NCI-H2107 treated with DMSO at 0.1 percent for 48 hours (cell line): ENCODE data around the gene SULF2.
"Not testable (repeated sequence)": the region's sequence is repeated elsewhere in the genome, so short reads cannot be mapped to it uniquely, and the experiment has no call there.

Source experiments
- DNase-seq: peaks from one replicate; lab custom pipeline; 2025; ENCODE audit not compliant: unreplicated experiment; lab: John Stamatoyannopoulos, UW

SULF2 gene

GRCh38 chr20:47805951-47806350 is 20.7 kb upstream of the SULF2 start:
- DNase-seq: no peak

- not testable (repeated sequence) for DNase-seq
These were observed 19.7 kb upstream of the SULF2 start for GRCh38 chr20:47804972-47805371.

GRCh38 chr20:47804224-47804825 is 19.0 kb upstream of the SULF2 start:
- not testable (repeated sequence) for DNase-seq

- DNase-seq: no peak
These were observed 17.7 kb upstream of the SULF2 start for GRCh38 chr20:47802975-47803374.

- no peak for DNase-seq
These were observed 17.1 kb upstream of the SULF2 start for GRCh38 chr20:47802226-47802920.

- no peak for DNase-seq
These were observed 16.5 kb upstream of the SULF2 start for GRCh38 chr20:47801759-47802158.

DNA sequence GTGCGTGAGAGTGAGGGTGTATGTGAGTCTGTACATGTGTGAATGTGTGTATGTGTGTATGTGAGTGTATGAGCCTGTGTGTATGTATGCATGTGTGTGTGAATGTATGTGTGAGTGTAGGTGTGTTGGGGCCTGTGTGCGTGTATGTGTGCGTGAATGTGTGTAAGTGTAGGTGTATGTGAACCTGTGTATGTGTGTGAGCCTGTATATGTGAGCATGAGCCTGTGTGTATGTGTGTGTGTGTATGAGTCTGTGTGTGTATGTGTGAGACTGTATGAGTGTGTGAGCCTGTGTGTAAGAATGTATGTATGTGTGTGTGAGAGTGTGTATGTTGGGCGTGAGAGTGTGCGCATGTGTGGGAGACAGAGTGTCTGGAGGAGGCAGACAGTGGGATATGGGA is 15.8 kb upstream of the SULF2 start:
- no peak for DNase-seq

DNA sequence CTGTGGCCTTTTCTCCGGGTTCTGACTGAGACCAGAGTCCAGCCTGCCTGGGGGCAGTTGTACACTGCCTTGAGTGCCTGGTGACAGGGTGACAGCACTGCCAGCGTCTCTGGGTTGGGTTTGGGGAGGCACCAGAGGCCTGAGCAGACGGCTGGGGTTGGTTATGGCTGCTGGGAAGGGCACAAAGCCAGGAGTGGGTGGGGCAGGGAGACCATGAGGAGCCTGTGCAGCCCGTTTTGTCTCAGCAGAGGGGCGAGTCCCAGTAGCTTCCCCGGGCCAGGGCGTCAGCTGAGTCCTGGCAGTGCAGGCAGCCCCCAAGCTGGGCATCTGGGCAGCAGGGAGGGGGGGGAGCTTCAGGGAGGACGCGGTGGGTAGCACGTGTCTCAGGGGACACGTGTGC is 15.3 kb upstream of the SULF2 start:
- no peak for DNase-seq

GRCh38 chr20:47799116-47799715 is 13.9 kb upstream of the SULF2 start:
- no peak for DNase-seq

DNA sequence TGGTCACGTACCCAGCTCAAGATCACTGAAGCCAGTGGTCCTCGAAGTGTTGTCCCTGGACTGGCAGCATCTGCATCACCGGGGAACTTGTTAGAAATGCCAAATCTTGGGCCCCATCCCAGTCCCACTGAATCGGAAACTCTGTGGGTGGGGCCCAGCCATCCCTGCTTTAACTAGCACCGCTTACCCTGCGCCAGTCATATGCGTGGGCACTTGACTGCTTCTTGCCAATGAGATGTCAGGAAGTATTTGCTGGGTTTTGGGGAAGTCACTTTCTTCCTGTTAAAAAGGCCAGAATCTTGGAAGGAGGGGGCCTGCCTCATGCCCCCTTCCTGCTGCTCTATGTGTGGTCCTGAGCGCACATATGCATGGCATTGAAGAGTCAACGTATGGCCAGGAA is 11.7 kb upstream of the SULF2 start:
- DNase-seq: no peak

DNA sequence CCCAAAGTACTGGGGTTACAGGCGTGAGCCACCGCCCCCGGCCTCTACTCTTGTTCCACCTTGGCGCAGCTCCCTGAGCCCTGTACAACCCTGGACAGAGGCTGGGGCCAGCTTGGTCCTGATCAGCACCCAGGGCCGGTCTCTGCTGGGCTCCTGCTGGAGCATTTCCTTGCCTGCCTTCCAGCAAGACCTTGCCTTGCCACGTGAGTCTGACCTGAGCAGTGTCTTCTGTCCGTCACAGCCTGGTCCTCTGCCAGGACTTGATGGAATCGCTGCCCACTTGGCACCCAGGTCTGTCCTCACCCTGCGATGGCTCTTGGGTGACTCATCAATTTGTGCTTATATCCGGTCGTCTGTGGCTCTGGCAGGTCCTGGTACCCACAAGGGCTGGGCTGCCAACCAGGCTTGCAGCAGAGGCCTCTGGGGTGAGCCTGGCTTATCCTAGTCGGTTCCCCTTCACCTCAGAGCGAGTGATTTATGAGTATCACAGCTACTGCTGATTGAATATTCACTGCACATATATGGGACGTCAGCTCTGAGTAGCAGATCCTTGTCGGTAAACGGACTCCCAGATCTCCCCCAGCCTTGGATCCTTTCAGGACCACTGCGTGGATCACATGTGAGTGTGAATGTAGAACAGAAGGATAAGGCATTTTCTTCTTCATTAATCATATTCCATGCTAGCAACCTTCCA is 10.1 kb upstream of the SULF2 start:
- DNase-seq: no peak

- DNase-seq: not testable (repeated sequence)
These were observed 9.0 kb upstream of the SULF2 start for GRCh38 chr20:47794264-47794663.

- DNase-seq: peak; percentile 12
These were observed 6.8 kb upstream of the SULF2 start for GRCh38 chr20:47792021-47792618.

- DNase-seq: no peak
These were observed 5.9 kb upstream of the SULF2 start for GRCh38 chr20:47791084-47791599.

- DNase-seq: no peak
These were observed 5.3 kb upstream of the SULF2 start for GRCh38 chr20:47790580-47790965.

DNA sequence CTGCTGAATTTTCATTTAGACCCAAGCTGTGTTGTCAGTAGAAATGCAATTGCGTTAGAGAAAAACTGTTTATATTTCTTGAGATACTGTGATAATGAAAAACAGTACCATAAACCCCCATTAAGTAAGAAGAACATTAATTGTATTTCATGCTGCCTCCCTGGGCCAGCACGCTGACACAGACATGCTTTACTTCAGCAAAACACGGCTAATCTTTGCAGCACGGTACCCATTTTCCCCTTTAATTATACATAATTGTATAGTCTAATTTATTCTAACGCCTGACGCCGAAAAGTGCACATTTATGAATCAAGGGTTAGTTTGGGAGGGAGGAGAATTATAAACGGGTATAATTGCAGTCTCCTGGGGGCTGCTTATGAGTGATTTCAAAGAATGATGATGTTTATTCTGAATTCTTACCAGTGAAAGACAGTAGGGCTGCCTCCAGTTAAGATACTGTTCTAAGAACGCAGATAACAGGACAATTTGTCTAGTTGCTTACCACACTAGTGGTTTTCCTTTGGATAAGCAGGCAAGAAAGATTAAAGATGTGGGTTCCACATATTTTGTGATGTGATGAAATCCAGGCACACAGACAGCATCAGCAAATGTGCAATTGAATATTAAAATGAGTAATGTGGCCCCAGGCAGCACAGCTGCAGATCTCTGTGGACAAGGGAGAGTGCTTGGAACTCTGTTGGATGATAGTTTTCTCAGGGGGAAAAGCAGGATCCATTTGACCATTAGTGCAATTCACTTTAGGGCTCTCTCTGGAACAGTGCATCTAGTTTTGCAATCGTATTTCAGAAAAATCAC is 4.7 kb upstream of the SULF2 start:
- no peak for DNase-seq

- no peak for DNase-seq
These were observed 3.9 kb upstream of the SULF2 start for GRCh38 chr20:47789081-47789763.

DNA sequence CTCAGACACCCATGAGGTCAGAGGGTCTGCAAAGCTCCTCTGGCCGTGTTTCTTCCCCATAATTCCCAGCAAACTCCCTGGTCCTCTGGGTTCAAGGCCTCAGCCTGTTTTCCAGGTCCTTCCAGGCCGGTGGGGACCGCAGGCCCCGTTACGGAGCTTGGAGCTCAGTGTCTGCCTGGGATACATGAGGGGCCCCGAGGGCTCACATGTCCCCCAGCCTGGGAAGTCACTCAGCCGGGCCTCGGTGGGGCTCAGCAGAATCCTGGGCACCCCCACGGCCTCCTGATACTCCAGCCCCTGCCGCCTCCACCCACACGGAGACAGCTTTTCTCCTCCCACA is 3.4 kb upstream of the SULF2 start:
- no peak for DNase-seq

- DNase-seq: no peak
These were observed 1.5 kb upstream of the SULF2 start for GRCh38 chr20:47786765-47787107.
